Adrenal gland (tissue), 12 donors: Measurements from ENCODE around the gene ARF1. TPM values are rescaled to one million over a fixed set of nuclear protein-coding genes. Genes with fewer than 3 reads are reported as not detected.

Source experiments
- DNase-seq, 7 donors: peaks; one replicate each; pipeline ENCODE4 v3.0.0-alpha.2; 2019 to 2020
- H3K27ac ChIP-seq, 5 donors: fragments of 200-600 bp; sonication (generic) in 4 of 5; 1 replicate in 3 of 5; 2 replicates in 2 of 5; pipeline versions ENCODE4 v1.5.1 to v1.8.0; 2016 to 2020; ENCODE audit warnings: mild to moderate bottlenecking in 1 of 5
- H3K27me3 ChIP-seq: fragments of 200-600 bp; 2 replicates; pipeline ENCODE4 v1.8.0; 2021
- H3K36me3 ChIP-seq, 2 donors: fragments of 200-600 bp; replicated peaks in 1 of 2; 1 replicate in 1 of 2; 2 replicates in 1 of 2; pipeline versions ENCODE4 v1.5.1 to v1.8.0; 2018 to 2022
- H3K4me1 ChIP-seq, 2 donors: fragments of 200-600 bp; replicated peaks in 1 of 2; 1 replicate in 1 of 2; 2 replicates in 1 of 2; pipeline versions ENCODE4 v1.5.1 to v1.8.0; 2018 to 2021
- H3K4me3 ChIP-seq, 4 donors: fragments of 200-600 bp; sonication (generic) in 3 of 4; one replicate each; pipeline ENCODE4 v1.5.1; 2016 to 2018
- H3K9me3 ChIP-seq, 3 donors: fragments of 200-600 bp; sonication (generic) in 1 of 3; replicated peaks in 1 of 3; 1 replicate in 2 of 3; 2 replicates in 1 of 3; pipeline versions ENCODE4 v1.5.1 to v1.8.0; 2016 to 2021
- CTCF ChIP-seq, 6 experiments: fragments of 450-650 bp in 4 of 6; fragments of 200-600 bp in 2 of 6; sonication (generic) in 1 of 6; IDR thresholded peaks; 1 replicate in 5 of 6; 2 replicates in 1 of 6; pipeline versions ENCODE4 v1.5.1 to v1.8.0; 2016 to 2021; ENCODE audit warnings: antibody characterized with exemption in 6 of 6, mild to moderate bottlenecking in 2 of 6, moderate library complexity in 1 of 6
- POLR2A ChIP-seq, 2 donors: fragments of 450-650 bp; IDR thresholded peaks; one replicate each; pipeline ENCODE4 v1.6.1; 2017; ENCODE audit warnings: antibody characterized with exemption in 2 of 2, mild to moderate bottlenecking in 2 of 2, moderate library complexity in 1 of 2
- WGBS, 4 donors: extraction: QIAGEN DNeasy Blood & Tissue Kit in 2 of 4; methylation state at CpG; one replicate each; pipeline versions ENCODE4 v1.1.5 to v1.1.7; 2013 to 2017; 5-methylcytosine and 5-hydroxymethylcytosine counted together
- intact Hi-C, 2 donors: fragments of 100-400 bp; cut with DNase I; formaldehyde crosslinking; loops; one replicate each; pipeline versions ENCODE4 v1.14.1 to v1.15.0; 2022 to 2023
- polyA plus RNA-seq, 3 donors: library from polyadenylated mRNA; stranded (reverse); fragments of 200-250 nt in 2 of 3; fragments of 350-450 nt in 1 of 3; fragmentation: Illumina TruSeq in 1 of 3; extraction: RNeasy Lipid Tissue Mini Kit (QIAGEN cat#74804) in 1 of 3; gene quantifications; one replicate each; pipeline ENCODE4 v1.2.3, GENCODE V29; 2013 to 2014
- total RNA-seq, 9 donors: library from RNA; depleted of rRNA in 4 of 9; stranded (reverse); fragments of >200 nt in 4 of 9; fragments of 120-200 nt in 1 of 9; fragmentation: NEBNext Ultra II Directional in 1 of 9; extraction: Animal tissue kit (Norgen Biotek cat#: 25700) in 1 of 9; gene quantifications; one replicate each; pipeline versions ENCODE4 v1.1.0 to v1.2.4, GENCODE V29; 2013 to 2023
- donor health status: healthy with polysubstance abuse.
- donor health status: Bipolar disorder and iron deficiency.
- donor health status: DM: yes; HTN: yes; CAD: no.
- donor health status: DM: no; HTN: no; CAD: no.
- donor health status: DM: no; HTN: no; CAD: no.
- donor health status: DM: yes; HTN: yes; CAD: no.

ARF1 gene
- total and polyA plus RNA-seq, 12 donors = 200 to 611 (median 381) TPM

GRCh38 chr1:228082918-228083870, 686 bp downstream of the ARF1 start:
- peak in 1 of 2 donors; percentile 16 for TF ChIP-seq POLR2A (IDR thresholded peaks at IDR 0.05)
- TF ChIP-seq CTCF (IDR thresholded peaks at IDR 0.05) = no peak
- Histone ChIP-seq H3K4me1 (peaks cover 46 to 53% of the 10 kb centered on the region in 2 donors), H3K4me3 (peak overlapping the region; percentile 95 to 100 (median 98)), H3K36me3 (no peaks in the 10 kb centered on the region), H3K27ac (peak overlapping the region; percentile 94 to 100 (median 100)), H3K9me3 (no peaks in the 10 kb centered on the region), H3K27me3 (no peaks in the 10 kb centered on the region)
- peak; percentile 53 to 78 (median 68) for DNase-seq
- WGBS, 4 donors = 0 to 2% (median 1%) methylated on average over 23 to 79 of the region's 79 CpGs
- intact Hi-C loops = loop anchor here in 1 of 2 donors (10.0 kb wide), 1 partner anchor 348 kb away; the partner anchor contains the start of genes JMJD4 and SNAP47

GRCh38 chr1:228083871-228084278, 1.4 kb downstream of the ARF1 start:
- intact Hi-C loops = loop anchor here in 1 of 2 donors (10.0 kb wide), 1 partner anchor 349 kb away; the partner anchor contains the start of genes JMJD4 and SNAP47
- peaks cover 0 to 5% of the 10 kb centered on the region in 2 donors for H3K36me3 ChIP-seq
- peak in 4 of 7 donors; percentile 48 to 60 (median 59) for DNase-seq
- TF ChIP-seq CTCF (IDR thresholded peaks at IDR 0.05) = no peak
- TF ChIP-seq POLR2A (IDR thresholded peaks at IDR 0.05) = peak in 1 of 2 donors; percentile 10
- peak overlapping the region; percentile 94 to 100 (median 100) for H3K27ac ChIP-seq
- H3K27me3 ChIP-seq = no peaks in the 10 kb centered on the region
- peak overlapping the region; percentile 95 to 100 (median 98) for H3K4me3 ChIP-seq
- H3K4me1 ChIP-seq = peaks cover 53 to 60% of the 10 kb centered on the region in 2 donors
- WGBS, 4 donors = 0 to 1% (median 1%) methylated on average over 11 to 17 of the region's 17 CpGs
- H3K9me3 ChIP-seq = no peaks in the 10 kb centered on the region

- 4 to 7% (median 6%) methylated on average over 3 of the region's 3 CpGs for WGBS, 4 donors
- intact Hi-C loops = loop anchor here in 1 of 2 donors (10.0 kb wide), 1 partner anchor 350 kb away; the partner anchor contains the start of genes JMJD4 and SNAP47
- peak overlapping the region; percentile 94 to 100 (median 100) for H3K27ac ChIP-seq
- TF ChIP-seq POLR2A (IDR thresholded peaks at IDR 0.05) (peak in 1 of 2 donors; percentile 67), CTCF (IDR thresholded peaks at IDR 0.05) (no peak)
- H3K4me3 ChIP-seq = peak overlapping the region in 1 of 4 donors; percentile 95
- peaks cover 58 to 64% of the 10 kb centered on the region in 2 donors for H3K4me1 ChIP-seq
- H3K9me3 ChIP-seq = no peaks in the 10 kb centered on the region
- H3K27me3 ChIP-seq = no peaks in the 10 kb centered on the region
- DNase-seq = peak in 2 of 7 donors; percentile 16 to 56
- H3K36me3 ChIP-seq = peaks cover 0 to 6% of the 10 kb centered on the region in 2 donors
These were observed 1.8 kb downstream of the ARF1 start for GRCh38 chr1:228084325-228084724.

GRCh38 chr1:228084797-228085196, 2.3 kb downstream of the ARF1 start:
- DNase-seq = peak in 1 of 7 donors; percentile 8
- intact Hi-C loops = loop anchor here in 1 of 2 donors (10.0 kb wide), 1 partner anchor 350 kb away; the partner anchor contains the start of genes JMJD4 and SNAP47
- no peaks in the 10 kb centered on the region for H3K9me3 ChIP-seq
- H3K27me3 ChIP-seq = no peaks in the 10 kb centered on the region
- TF ChIP-seq POLR2A (IDR thresholded peaks at IDR 0.05) (no peak), CTCF (IDR thresholded peaks at IDR 0.05) (no peak)
- H3K4me1 ChIP-seq = peaks cover 62 to 69% of the 10 kb centered on the region in 2 donors
- peak overlapping the region in 1 of 4 donors; percentile 95 for H3K4me3 ChIP-seq
- peaks cover 0 to 6% of the 10 kb centered on the region in 2 donors for H3K36me3 ChIP-seq
- H3K27ac ChIP-seq = peak overlapping the region in 4 of 5 donors; percentile 13 to 100 (median 100)
- 34 to 43% (median 39%) methylated on average over 5 of the region's 5 CpGs for WGBS, 4 donors
